A204.1 (cell line): ENCODE data around the gene NHERF1.

Experiments
- FAIRE-seq: peaks from 2 replicates; lab custom pipeline; 2012; peaks lifted over from hg19 to GRCh38; lab: Jason Lieb, UNC

The NHERF1 gene

DNA sequence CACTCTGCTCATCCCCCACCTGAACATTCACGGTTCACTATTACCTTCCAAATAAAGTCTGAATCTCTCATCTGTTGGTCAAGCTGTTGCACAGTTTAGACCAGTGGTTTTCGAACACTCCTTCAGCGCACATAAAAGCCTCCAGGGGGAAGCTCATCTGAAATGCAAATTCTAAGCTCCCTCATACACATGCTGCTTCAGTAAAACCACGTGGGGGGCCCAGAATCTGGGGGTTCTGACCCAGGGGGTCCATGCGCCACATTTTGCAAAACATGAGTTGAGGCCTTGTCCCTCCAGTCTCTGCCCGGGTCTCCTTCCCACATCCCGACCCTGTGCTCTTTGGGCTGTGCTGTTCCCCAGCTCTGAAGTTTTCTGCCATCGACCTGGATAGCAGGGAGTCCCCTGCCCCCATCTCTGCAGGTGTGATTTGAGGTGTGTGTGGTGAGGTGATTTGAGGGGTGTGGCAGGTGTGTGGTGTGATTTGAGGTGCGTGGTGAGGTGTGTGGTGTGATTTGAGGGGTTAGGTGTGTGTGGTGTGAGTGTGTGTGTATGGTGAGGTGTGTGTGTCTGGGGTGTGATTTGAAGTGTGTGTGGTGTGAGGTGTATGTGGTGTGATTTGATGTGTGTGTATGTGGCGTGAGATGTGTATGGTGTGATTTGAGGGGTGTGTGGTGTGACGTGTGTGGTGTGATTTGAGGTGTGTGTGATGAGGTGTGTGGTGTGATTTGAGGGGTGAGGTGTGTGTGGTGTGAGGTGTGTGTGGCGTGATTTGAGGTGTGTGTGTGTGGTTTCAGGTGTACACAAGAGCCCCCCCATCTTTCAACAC lies 16.2 kb upstream of the NHERF1 start:
- FAIRE-seq: no peak

DNA sequence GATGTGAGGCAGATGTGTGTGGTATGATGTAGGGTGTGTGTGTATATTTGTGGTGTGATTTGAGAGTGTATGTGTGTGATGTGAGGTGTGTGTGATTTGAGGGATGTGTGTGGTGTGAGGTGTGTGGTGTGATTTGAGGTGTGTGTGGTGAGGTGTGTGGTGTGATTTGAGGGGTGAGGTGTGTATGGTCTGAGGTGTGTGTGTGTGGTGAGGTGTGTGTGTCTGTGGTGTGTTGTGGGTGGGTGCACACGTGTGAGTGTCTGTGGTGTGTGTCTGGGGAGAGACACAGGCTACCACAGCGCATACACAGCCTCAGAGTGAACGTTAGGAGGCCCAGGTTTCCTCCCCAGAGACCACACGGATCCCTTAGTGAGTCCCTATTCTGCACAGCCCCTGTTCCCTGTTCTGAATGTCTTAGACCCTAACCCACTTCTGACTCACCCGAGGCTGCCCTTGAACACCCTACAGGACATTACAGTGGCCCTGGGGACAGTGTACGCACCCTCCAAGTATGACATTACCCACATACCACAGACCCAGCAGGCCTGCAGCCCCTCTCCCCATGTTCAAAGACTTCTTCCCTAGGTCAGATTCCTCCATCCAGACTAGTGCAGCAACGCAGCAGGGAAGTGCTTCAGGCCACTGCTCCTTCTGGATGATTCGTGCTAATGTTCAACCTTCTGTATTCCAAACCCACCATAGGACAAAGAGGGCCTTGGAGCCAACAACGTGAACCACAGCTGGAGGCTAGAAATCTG lies 14.9 kb upstream of the NHERF1 start:
- FAIRE-seq: no peak

DNA sequence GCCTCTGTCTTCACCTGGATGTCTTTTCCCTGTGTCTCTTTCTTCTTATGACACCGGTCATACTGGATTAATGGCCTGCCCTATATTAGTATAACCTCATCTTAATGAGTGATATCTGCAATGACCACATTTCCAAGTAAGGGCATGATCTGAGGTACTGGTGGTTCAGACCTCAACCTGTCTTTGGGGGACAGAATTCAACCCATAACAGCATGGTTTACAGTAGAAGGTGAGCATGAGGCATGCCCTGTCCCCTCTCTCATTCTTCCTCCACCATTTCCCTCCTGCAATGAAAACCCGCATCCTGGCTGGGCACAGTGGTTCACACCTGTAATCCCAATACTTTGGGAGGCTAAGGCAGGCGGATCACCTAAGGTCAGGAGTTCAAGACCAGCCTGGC lies 14.2 kb upstream of the NHERF1 start:
- FAIRE-seq: no peak

DNA sequence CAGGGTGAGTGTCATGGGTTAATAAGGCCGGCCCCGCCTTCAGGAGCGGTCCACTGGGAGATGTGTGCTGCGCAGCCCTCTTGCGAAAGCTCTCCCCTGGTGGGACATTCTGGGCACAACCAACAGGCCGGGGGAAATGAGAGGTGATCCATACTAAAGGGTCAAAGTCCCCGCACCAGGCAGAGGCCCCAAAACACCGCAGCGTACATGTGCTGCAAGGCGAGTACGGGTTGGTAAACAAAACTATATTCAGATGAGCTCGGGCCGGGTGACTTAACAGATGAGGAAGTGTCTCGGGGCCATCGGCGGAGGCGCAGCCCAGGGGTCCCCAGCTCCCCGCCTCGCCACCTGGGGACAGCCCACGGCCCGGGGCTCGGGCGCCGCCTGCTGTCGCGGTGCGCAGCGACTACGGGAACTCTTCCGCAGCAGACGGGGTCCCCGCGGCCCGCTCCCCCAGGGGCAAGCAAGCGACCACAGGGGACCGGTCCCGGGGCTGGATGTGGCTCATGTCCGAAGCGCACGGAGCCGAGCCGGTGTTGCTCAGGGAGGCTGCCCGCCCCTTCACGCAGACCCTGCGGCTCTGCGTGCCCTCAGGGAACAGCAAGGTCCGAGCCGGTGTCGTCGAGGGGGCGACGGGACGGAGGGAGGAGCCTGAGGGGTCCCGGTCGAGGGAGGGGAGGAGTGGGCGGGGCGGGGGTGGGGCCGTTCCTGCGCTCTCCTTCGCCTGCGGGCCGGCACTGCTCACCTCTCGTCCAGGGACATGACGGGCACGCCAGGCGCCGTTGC lies 11.7 kb upstream of the NHERF1 start, which contains the start of gene RAB37:
TSS of gene RAB37 (plus strand) at position 744 of the 786 bp plus-strand sequence. CDS start at position 761, 17 bp downstream.
- no peak for FAIRE-seq

DNA sequence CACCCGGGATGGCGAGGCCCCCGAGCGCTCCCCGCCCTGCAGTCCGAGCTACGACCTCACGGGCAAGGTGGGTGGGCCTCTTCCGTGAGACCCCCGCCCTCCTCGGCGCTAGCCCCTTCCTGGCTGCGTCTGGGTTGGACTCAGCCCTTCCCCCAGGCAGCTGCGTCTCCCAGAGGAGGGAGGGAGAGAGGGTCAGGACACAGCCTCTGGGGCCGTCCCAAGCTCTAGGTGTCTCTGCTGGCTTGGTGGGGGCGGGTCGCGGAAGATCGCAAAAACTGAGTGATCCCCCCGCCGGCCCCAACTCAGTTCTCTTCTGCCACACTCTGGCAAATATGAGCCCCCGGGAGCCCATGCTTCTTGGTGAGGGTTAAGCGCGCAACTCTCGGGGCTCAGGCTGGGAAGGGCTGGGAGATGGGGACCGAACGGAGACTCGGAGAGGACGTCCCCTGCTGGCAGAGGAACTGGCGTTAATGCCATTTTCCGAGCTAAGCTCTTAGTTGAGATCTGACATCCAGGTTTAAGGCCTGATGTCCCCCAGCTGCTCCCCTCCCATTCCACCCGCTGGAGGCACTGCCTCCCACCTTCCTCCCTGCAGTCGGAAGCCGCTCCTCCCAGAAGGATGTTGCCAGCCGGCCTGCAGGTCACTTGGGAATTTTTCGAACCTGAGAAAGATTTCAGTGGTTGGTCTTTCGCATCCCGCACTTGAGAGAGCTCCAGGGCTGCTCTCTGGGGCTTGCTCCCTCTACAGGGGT lies 11.0 kb upstream of the NHERF1 start:
- no peak for FAIRE-seq

DNA sequence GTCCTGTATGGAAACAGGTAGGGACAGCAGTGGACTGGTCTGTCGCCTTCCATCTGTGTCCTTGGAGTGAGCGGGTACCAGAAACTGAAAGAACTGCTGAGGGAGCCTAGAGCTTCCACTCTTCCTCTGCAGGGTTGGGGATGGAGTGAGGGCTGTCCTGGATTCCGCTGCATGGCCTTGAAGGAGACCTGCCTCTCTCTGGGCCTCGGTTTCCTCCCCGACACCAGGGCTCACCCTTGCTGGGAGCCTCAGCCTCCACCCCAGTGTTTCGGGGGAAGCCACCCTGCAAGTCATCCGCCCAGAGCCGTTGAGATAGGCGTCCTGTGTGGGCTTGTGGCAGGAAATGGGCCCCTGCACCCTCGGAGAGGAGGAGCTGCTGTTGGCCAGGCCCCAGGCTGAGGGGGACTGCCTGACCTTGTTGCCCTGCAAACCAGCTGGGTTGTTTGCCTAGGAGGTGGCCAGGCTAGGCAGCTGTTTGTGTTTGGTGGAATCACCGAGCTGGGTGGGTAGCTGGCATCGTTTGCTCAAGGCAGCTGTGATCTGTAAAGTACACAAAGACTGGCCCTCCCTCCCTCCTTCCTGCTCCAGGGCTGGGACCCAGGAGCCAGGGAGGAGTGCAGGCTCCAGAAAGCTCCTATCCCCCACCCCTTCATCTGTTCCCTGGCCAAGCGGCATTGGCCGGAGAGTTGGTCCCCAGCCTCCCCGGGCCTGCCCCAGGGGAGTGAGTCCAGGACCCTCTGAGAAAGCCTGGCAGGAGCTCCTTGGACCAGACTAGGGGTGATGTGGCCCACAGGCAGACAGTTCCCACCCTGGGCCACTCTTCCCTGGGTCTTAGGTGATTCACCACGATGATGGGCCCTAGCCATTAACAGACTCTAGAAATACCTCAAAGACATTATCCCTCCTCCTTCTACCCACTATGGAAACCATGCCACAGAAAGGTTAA lies 10.1 kb upstream of the NHERF1 start:
- no peak for FAIRE-seq

DNA sequence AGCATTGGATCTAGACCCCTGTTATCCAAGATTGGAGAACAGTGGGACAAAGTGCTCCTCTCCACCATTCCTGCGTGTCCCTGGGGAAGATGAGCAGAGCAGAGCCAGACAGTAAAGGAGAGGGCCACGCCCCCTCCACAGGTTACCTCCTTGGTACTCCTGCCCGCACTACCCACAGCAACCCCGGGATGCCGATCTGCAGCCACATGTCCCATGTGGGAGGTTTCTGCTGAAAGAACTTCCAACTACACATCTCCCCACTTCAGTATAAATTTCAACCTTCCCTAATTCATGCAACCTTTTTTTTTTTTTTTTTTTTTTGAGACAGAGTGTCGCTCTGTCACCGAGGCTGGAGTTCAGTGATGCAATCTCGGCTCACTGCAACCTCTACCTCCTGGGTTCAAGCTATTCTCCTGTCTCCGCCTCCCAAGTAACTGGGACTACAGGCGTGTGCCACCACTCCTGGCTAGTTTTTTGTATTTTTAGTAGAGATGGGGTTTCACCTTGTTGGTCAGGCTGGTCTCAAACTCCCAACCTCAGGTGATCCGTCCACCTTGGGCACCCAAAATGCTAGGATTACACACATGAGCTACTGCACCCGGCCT lies 9.1 kb upstream of the NHERF1 start:
- FAIRE-seq: no peak

DNA sequence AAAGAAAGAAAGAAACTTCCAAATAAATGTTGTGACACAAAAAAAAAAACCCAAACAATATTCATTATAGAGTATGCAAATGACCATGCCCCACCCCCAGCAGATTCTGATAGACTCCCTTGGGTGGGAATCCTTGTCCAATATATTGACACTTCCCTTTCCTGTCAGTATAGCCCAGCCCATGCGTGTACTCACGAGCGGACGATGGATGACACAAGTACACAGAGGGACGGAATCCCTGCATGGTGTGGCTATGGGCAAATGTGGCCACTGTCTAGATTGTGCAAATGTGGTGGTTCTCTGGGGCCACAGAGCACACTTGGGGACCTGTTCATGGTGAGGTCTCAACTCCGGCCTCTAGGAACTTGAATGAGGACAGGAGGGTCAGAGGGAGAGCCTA lies 8.3 kb upstream of the NHERF1 start:
- FAIRE-seq: no peak

DNA sequence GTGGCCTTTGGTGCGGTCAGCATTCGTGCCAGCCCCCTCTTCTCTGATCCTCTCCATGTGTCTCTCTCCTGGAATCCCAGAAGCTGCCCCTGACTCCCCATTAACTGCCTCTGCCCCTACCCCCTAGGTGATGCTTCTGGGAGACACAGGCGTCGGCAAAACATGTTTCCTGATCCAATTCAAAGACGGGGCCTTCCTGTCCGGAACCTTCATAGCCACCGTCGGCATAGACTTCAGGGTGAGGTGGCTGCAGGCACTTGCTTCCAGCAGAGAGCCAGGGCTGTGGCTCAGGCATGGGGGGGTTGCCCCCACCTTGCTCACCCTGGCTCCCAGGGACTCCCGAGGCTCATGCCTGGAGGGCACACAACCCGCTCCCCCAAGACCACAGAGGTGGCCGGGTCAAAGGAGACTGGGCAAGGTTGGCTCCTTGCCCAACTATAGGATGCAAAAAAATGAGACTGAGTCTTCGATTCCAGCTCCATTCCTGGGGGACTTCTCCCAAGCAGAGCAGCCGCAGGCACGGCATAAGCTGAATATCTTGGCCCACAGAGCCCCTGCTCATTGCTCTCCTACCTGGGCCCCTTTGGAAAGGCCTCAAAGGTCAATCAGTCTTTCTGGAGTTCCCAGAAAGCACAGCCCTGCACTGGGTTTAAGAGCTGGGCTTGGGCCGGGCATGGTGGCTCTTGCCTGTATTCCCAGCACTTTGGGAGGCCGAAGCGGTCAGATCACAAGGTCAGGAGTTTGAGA lies 7.6 kb upstream of the NHERF1 start:
- FAIRE-seq: no peak

DNA sequence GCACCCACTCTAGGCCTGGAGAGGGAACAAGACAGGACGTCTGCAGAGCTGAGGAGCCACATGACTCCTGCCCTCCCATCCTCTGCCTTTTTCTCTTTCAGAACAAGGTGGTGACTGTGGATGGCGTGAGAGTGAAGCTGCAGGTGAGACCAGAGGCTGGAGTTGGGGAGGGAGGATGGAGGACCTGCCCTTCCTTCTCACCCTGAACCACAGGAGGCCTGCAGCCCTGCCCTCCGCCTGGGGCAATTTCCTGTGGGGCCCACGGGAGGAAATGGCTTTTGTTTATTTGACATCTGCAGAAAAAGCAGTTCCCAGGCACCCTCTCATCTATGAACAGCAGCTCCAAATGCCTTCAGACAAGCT lies 6.3 kb upstream of the NHERF1 start:
- no peak for FAIRE-seq

DNA sequence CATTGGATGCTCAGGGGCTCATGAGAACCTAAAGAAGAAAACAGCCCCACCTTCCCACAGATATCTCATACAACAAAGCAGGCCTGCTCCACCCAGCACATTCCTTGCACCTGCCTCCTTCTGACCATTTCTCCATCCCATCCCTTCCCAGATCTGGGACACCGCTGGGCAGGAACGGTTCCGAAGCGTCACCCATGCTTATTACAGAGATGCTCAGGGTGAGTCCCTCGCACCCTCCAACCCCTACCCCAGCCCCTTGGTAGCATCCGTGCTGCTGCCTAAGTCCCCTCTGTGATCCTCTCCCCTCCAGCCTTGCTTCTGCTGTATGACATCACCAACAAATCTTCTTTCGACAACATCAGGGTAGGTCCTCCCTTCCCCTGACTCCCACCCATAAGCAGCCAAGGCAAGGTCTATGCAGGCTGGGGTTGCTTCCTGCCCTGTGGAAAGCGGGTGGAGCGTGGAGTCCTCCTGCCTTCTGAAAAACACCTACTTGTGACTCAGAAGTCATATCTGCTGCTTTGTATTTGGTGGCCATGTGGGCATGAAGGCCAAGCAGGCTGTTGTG lies 5.4 kb upstream of the NHERF1 start:
- no peak for FAIRE-seq

DNA sequence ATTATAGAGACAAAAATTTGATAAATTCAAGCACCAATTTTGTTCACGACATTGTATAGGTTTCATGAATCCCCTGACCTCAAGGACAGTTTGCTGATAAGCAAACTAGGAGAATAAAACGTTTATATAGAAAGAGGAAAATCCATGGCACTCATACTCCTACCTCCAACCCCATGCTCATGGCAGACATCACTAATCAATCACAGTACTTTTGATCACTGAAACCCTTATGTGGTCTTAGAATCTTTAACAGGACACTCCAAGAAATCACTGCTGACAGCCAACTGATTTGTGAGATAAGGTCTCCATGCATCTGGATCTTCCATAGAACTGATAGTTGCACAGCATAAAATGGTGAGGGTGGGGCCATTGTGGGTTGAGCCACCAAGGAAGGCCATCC lies 4.7 kb upstream of the NHERF1 start:
- FAIRE-seq: no peak

DNA sequence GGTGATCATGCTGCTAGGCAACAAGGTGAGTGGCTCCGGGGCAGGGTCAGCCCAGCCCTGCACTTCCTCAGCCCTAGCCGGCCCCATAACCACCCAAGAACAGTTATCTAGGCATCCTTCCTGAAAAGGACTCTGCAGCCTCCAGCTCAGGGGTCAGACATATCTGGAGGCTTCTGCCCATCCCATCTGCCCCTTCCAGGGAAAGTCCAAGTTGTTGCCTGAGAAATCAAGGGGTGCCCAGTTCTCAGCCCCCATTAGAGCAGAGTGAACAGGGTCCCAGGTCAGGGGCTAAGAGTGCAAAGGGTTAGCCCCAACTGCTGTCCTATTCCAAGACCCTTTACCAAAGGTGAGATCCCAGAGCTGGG lies 4.1 kb upstream of the NHERF1 start:
- no peak for FAIRE-seq

DNA sequence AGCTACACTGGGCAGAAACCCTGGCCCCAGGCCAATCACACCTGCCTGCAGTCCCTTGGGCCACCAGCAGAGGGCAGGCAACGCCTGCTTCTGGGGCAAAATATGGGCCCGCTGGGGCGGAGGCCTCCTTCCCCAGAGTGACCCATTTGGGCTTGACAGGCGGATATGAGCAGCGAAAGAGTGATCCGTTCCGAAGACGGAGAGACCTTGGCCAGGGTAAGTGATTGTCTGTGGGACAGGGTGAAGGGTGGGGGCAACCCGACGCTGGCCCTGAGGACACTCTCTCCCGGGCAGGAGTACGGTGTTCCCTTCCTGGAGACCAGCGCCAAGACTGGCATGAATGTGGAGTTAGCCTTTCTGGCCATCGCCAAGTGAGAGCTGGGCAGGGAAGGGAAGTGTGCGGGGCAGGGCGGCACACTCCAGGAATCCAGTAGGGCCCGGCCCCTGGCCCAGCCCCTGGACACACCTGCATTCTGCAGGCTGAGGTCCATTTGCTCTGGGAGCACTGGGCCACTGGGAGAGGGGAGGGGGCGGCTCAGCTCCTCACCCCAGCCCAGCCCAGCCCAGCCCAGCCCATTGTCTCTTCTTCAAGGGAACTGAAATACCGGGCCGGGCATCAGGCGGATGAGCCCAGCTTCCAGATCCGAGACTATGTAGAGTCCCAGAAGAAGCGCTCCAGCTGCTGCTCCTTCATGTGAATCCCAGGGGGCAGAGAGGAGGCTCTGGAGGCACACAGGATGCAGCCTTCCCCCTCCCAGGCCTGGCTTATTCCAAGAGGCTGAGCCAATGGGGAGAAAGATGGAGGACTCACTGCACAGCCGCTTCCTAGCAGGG lies 3.5 kb upstream of the NHERF1 start:
- no peak for FAIRE-seq

DNA sequence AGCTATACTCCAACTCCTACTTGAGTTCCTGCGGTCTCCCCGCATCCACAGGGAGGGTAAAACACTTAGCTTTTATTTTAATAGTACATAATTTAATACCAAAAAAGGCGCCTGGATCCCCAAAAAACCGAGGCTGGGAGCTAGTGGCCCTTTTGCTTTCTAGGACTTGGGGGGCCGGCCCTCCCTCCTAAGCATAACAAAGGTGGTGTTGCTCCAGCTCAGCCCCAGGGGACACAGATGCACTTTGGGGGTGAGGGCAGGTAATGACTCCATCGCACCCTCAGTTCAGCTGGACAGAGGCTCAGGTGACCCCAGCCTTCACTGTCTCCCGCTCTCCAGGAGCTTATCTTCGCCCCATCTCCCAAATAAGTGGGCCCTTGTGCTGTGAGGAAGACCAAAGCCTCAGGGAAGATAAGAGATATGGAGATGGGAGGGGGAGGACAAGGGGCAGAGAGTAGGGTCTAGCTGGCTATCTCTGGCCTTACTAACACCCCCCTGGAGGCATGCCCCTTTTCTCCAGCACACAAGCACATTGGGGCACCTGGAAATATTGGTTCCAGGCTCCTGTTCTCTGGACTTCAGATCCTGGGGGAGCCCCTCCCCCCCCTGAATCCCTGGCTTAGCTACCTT lies 2.8 kb upstream of the NHERF1 start:
- no peak for FAIRE-seq

DNA sequence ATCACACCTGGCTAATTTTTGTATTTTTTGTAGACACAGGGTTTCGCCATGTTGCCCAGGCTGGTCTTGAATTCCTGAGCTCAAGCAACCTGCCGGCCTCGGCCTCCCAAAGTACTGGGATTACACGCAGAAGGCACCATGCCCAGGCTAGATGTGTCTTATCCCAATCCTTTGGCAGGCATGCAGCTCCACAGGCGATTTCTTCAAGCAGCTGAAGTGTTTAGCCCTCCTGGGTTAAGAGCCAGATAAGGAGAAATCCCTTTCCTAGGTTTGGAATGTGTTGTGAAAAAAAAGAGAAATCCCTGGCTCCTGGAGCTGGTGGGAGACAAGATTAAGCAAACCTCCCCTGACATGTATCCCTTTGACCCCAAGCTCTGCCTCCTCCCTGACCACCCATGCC lies 2.1 kb upstream of the NHERF1 start:
- no peak for FAIRE-seq

DNA sequence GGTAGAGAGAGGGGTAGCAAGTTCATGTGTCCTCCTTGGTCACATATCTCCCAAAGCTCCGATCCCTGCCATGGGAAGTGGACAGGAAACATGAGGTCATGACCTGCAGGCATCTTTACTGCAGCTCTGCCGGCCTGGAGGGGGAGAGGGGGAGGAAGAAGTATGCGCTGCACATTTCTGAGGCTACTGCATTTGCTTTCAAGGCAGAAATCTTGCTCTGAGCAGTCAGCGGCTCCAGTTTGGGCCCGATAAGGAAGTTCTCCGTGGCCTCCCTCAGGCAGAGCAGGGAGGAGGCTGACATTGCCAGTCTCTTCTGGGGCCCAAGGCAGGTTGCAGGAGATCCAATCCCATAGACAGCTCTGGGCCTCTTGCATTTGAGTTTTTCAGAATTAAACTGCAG lies 1.5 kb upstream of the NHERF1 start:
- no peak for FAIRE-seq

DNA sequence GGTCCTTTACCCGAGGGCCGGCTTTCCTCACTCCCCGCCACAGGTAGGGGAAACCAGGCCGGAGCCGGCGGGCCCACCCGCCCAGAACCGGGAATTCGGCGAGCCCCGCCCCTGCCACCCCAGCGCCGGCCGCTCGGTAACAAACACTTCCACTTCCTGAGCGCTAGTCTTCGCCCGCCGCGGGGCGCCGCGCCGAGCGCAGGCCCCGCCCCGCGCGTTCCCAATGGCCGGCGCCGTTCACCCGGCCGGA lies 224 bp upstream of the NHERF1 start:
- no peak for FAIRE-seq
